ENCODE data around the gene OTUD7B. TPM values are rescaled to one million over a fixed set of nuclear protein-coding genes. Genes with fewer than 3 reads are reported as not detected.

Gene OTUD7B
- total and polyA plus RNA-seq, 9 of the 15 experiments (the other 6 are each of a cell fraction or from before 2014, with no cell fraction given): 0.96 to 18.8 (median 7.4) TPM

DNA sequence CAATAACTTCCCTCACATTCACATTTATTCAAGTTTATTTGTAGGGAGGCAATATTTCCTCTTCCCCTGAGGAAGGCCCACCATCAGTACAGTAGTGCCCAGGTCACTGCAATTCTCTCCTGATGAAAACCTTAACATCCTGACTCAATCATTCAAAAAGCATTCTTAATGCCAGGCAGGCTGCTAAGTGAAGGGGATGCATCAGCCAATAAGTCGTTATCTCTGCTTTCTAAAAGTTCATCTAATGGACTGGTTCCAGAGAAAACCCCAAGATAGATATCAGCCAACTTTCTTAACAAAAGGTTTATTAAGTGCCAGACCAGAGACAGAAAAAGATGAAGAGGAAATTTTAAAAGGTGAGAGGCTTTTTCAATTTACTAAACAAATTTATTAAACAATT is 17.3 kb downstream of the OTUD7B start:
- Histone ChIP-seq H3K36me3 (ENCODE audit: control insufficient read depth, insufficient read depth, low read length) (peaks cover 30% of the 10 kb centered on the region; the same call in 2 of the 3 replicates), H3K79me2 (ENCODE audit: control insufficient read depth, insufficient read depth, low read length) (peaks cover 31% of the 10 kb centered on the region), H3K4me2 (ENCODE audit: insufficient read depth, low read length) (no peak overlapping the region), H4K20me1 (replicated peaks; ENCODE audit: control insufficient read depth, insufficient read depth, low read length) (peaks cover 6% of the 10 kb centered on the region), H3K9me3 (replicated peaks; ENCODE audit: control insufficient read depth, insufficient read depth, low read depth, low read length) (no peaks in the 10 kb centered on the region), H3K4me3 (no peak overlapping the region), H3K9ac (ENCODE audit: insufficient read depth in 1 of 2, low read depth in 2 of 2, low read length in 2 of 2) (no peak overlapping the region), H3K9me1 (ENCODE audit: control insufficient read depth, insufficient read depth, low read length) (no peaks in the 10 kb centered on the region), H3K27ac (ENCODE audit: extremely low read depth, low read depth, low read length) (no peak overlapping the region), H2AFZ (ENCODE audit: low read depth, low read length) (no peak overlapping the region), H3K27me3 (ENCODE audit: control insufficient read depth in 2 of 2, insufficient read depth in 2 of 2, low read length in 2 of 2) (no peaks in the 10 kb centered on the region), H3K4me1 (replicated peaks in 1 of 2; ENCODE audit: control insufficient read depth in 2 of 2, insufficient read depth in 2 of 2, low read length in 2 of 2) (no peaks in the 10 kb centered on the region)
- in situ Hi-C loops (cut with MboI) (no loop called here), intact Hi-C loops (cut with micrococcal nuclease) (no loop called here)
- ChIA-PET POLR2A (interaction anchor here (0.5 to 1.6 kb wide), 2 partner anchors 49 to 167 kb away, joined by 3 to 4 read pairs; no protein-coding TSS in a partner anchor), CTCF (ENCODE audit: low intra/inter-chr PET ratio) (no interaction called here)
- FAIRE-seq: no peak
- 90% methylated on average over 1 of the region's 1 CpG for WGBS (ENCODE audit: insufficient coverage, low coverage, missing lambda C conversion rate)
- no TSS peak for BruUV-seq (replicated peaks)
- no peak for ATAC-seq
- no peak for DNase-seq (ENCODE audit: extremely low read depth in 1 of 4, low spot score in 3 of 4)
- no peak for TF ChIP-seq NFXL1 (CRISPR knock-in tag; IDR thresholded peaks at IDR 0.05)
- TF ChIP-seq SIN3A (IDR thresholded peaks at IDR 0.05; ENCODE audit: borderline replicate concordance in 2 of 2, control insufficient read depth in 1 of 2, low read depth in 2 of 2, low read length in 2 of 2): no peak
- TF ChIP-seq, protein P1, sequence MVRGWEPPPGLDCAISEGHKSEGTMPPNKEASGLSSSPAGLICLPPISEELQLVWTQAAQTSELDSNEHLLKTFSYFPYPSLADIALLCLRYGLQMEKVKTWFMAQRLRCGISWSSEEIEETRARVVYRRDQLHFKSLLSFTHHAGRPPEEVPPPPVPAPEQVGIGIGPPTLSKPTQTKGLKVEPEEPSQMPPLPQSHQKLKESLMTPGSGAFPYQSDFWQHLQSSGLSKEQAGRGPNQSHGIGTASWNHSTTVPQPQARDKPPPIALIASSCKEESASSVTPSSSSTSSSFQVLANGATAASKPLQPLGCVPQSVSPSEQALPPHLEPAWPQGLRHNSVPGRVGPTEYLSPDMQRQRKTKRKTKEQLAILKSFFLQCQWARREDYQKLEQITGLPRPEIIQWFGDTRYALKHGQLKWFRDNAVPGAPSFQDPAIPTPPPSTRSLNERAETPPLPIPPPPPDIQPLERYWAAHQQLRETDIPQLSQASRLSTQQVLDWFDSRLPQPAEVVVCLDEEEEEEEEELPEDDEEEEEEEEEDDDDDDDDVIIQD (CRISPR knock-in tag; IDR thresholded peaks at IDR 0.05): no peak
- TF ChIP-seq FOSL1 (tag; conservative IDR thresholded peaks at IDR 0.05): no peak
- TF ChIP-seq, protein P2, sequence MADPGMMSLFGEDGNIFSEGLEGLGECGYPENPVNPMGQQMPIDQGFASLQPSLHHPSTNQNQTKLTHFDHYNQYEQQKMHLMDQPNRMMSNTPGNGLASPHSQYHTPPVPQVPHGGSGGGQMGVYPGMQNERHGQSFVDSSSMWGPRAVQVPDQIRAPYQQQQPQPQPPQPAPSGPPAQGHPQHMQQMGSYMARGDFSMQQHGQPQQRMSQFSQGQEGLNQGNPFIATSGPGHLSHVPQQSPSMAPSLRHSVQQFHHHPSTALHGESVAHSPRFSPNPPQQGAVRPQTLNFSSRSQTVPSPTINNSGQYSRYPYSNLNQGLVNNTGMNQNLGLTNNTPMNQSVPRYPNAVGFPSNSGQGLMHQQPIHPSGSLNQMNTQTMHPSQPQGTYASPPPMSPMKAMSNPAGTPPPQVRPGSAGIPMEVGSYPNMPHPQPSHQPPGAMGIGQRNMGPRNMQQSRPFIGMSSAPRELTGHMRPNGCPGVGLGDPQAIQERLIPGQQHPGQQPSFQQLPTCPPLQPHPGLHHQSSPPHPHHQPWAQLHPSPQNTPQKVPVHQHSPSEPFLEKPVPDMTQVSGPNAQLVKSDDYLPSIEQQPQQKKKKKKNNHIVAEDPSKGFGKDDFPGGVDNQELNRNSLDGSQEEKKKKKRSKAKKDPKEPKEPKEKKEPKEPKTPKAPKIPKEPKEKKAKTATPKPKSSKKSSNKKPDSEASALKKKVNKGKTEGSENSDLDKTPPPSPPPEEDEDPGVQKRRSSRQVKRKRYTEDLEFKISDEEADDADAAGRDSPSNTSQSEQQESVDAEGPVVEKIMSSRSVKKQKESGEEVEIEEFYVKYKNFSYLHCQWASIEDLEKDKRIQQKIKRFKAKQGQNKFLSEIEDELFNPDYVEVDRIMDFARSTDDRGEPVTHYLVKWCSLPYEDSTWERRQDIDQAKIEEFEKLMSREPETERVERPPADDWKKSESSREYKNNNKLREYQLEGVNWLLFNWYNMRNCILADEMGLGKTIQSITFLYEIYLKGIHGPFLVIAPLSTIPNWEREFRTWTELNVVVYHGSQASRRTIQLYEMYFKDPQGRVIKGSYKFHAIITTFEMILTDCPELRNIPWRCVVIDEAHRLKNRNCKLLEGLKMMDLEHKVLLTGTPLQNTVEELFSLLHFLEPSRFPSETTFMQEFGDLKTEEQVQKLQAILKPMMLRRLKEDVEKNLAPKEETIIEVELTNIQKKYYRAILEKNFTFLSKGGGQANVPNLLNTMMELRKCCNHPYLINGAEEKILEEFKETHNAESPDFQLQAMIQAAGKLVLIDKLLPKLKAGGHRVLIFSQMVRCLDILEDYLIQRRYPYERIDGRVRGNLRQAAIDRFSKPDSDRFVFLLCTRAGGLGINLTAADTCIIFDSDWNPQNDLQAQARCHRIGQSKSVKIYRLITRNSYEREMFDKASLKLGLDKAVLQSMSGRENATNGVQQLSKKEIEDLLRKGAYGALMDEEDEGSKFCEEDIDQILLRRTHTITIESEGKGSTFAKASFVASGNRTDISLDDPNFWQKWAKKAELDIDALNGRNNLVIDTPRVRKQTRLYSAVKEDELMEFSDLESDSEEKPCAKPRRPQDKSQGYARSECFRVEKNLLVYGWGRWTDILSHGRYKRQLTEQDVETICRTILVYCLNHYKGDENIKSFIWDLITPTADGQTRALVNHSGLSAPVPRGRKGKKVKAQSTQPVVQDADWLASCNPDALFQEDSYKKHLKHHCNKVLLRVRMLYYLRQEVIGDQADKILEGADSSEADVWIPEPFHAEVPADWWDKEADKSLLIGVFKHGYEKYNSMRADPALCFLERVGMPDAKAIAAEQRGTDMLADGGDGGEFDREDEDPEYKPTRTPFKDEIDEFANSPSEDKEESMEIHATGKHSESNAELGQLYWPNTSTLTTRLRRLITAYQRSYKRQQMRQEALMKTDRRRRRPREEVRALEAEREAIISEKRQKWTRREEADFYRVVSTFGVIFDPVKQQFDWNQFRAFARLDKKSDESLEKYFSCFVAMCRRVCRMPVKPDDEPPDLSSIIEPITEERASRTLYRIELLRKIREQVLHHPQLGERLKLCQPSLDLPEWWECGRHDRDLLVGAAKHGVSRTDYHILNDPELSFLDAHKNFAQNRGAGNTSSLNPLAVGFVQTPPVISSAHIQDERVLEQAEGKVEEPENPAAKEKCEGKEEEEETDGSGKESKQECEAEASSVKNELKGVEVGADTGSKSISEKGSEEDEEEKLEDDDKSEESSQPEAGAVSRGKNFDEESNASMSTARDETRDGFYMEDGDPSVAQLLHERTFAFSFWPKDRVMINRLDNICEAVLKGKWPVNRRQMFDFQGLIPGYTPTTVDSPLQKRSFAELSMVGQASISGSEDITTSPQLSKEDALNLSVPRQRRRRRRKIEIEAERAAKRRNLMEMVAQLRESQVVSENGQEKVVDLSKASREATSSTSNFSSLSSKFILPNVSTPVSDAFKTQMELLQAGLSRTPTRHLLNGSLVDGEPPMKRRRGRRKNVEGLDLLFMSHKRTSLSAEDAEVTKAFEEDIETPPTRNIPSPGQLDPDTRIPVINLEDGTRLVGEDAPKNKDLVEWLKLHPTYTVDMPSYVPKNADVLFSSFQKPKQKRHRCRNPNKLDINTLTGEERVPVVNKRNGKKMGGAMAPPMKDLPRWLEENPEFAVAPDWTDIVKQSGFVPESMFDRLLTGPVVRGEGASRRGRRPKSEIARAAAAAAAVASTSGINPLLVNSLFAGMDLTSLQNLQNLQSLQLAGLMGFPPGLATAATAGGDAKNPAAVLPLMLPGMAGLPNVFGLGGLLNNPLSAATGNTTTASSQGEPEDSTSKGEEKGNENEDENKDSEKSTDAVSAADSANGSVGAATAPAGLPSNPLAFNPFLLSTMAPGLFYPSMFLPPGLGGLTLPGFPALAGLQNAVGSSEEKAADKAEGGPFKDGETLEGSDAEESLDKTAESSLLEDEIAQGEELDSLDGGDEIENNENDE (IDR thresholded peaks at IDR 0.05; ENCODE audit: low read depth, low read length): no peak
- no peak for TF ChIP-seq MAFF (IDR thresholded peaks at IDR 0.05; ENCODE audit: low read length)
- TF ChIP-seq BCOR (IDR thresholded peaks at IDR 0.05): no peak
- no peak for TF ChIP-seq HDAC3 (IDR thresholded peaks at IDR 0.05; ENCODE audit: borderline replicate concordance, partially characterized antibody)
- no peak for TF ChIP-seq HNRNPH1 (optimal IDR thresholded peaks at IDR 0.05; ENCODE audit: low read depth, low read length)

Measured in K562 (cell line).